Subcutaneous adipose tissue (tissue), 4 donors: ENCODE measurements around the gene SUMO2. TPM values are rescaled to one million over a fixed set of nuclear protein-coding genes. Genes with fewer than 3 reads are reported as not detected.

ENCODE experiments used
- total RNA-seq, 4 donors: library from RNA; depleted of rRNA; stranded (reverse); fragments of >200 nt; gene quantifications; one replicate each; pipeline ENCODE4 v1.1.0, GENCODE V29; 2016
- TF ChIP-seq, protein P1 (sequence below): fragments of 450-650 bp; IDR thresholded peaks from one replicate; pipeline ENCODE4 v1.5.1; 2016; ENCODE audit warnings: low read depth, mild to moderate bottlenecking, control low read depth, antibody characterized with exemption, moderate library complexity

The SUMO2 gene
- total RNA-seq, 4 donors from 2014 or later: 41.1 to 77.0 (median 69.2) TPM

DNA sequence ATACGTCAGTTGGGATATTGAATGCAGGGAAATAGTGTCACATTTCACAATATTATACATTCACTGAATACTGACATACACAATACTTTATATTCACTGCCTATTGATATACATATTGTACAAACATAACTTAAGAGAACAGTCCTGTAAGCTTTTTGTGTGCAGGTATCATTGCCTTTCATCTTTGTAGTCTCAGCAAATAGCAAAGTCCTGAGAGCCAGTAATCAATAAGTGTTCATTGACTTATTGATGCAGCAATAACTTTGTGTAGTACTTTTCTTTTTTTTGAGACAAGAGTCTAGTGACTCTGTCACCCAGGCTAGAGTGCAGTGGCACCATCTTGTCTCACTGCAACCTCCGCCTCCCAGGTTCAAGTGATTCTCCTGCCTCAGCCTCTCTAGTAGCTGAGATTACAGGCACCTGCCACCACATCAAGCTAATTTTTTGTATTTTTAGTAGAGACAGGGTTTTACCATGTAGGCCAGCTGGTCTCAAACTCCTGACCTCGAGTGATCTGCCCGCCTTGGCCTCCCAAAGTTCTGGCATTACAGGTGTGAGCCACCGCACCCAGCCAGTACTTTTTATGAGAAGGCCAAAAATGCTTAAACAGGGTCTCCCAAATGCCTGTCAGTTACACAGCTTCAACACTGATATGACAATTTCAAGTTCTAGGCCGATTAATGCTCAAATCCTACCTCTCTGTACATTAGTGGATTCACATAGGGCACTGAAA is 17.3 kb upstream of the SUMO2 start:
- TF ChIP-seq, protein P1, sequence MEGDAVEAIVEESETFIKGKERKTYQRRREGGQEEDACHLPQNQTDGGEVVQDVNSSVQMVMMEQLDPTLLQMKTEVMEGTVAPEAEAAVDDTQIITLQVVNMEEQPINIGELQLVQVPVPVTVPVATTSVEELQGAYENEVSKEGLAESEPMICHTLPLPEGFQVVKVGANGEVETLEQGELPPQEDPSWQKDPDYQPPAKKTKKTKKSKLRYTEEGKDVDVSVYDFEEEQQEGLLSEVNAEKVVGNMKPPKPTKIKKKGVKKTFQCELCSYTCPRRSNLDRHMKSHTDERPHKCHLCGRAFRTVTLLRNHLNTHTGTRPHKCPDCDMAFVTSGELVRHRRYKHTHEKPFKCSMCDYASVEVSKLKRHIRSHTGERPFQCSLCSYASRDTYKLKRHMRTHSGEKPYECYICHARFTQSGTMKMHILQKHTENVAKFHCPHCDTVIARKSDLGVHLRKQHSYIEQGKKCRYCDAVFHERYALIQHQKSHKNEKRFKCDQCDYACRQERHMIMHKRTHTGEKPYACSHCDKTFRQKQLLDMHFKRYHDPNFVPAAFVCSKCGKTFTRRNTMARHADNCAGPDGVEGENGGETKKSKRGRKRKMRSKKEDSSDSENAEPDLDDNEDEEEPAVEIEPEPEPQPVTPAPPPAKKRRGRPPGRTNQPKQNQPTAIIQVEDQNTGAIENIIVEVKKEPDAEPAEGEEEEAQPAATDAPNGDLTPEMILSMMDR: no peak

DNA sequence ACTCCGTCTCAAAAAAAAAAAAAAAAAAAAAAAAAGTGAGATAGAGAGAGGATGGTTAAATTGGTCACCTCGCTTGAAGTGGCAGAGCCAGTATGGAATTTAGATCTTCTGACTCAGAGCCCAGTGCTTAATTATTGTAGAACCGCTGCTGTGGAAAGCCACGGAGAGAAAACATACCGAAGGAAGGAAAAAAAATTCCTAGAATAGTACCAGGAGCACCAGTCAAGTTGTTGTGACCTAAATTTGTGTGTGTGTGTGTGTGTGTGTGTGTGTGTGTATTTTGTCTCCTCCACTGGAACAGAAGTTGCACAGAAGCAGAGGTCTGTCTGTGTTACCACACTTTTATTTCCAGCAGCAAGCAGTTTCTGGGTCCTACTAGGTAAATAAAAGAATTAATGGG is 12.1 kb upstream of the SUMO2 start:
- TF ChIP-seq, protein P1: no peak

DNA sequence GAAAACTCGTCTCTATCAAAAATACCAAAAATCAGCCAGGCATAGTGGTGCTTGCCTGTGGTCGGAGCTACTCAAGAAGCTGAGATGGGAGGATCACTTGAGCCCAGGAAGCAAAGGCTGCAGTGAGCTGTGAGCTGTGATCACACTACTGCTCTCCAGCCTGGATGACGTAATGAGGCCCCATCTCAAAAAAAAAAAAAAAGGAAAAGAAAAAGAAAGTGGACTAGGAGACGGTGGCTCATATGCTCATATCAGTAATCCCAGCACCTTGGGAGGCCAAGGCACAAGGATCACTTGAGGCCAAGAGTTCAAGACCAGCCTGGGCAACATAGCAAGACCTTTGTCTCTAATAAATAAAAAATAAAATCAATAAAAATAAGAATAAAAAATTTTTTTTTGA is 8.8 kb upstream of the SUMO2 start:
- TF ChIP-seq, protein P1: no peak

DNA sequence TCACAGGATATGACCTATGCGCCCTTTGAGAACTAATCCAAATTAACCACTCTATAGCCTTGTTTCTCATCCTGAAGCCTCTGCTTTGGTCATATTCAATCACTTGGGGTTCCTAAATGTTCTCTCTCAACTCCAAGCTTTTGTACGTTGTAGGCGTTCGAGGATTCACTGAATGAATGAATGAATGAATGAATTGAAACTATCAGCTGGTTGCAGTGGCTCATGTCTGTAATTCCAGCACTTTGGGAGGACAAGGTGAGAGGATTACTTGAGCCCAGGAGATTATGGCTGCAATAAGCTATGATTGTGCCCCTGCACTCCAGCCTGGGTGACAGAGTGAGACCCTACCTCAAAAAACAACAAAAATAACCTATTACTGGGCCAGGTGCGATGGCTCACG is 5.9 kb upstream of the SUMO2 start:
- TF ChIP-seq, protein P1: no peak

DNA sequence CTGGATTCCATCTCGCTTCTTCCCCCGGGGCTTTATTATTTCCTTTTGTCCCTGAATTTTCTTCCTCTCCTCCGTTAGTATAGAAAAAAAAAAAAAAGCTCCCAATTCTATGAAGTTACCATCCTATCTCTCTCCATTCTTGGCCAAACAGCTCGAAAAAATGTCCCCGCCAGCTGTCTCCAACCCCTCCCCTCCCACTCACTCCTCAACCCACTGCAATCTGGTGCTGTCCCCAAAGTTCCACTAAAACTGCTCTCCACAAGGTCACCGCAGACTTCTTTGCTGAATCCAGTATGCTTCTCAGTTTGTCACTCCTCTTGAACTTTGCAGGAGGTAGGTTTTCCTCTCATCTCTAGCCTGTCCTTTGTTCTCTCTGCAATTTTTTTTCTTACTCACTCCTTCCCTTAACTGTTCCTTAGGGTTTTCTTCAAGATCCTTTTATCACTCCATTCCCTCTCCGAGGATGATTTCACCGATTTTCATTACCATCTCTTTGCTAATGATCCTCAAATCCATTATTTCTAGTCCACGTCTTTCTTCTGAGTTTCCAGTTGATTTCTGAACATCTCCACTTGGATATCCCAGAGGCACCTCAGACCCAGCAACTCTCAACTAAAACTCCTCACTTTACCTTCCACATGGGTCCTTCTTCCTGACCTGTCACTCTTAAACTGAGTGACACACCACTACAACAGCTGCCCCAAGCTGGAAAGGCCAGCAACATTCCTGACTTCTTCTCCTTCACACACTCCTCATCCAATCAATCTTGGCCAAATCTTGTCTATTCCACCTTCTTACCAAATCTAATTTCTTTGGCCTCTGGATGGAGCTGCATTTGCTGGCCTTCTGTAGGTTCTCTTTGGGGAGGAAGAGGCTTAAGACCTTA is 1.5 kb upstream of the SUMO2 start:
- TF ChIP-seq, protein P1: no peak

DNA sequence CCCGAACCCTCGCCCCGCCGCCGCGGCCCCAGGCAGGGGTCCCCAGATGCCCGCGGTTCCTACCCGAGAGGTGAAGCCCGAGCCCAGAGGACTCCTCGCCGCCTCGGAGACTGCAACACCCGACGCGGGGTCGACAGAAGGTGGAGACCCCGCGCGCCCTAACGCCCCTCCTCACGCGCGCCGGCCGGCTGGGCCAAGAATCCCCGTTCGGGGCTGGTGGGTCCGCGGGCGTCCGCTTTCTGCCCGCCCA is 515 bp downstream of the SUMO2 start:
- TF ChIP-seq, protein P1: no peak

DNA sequence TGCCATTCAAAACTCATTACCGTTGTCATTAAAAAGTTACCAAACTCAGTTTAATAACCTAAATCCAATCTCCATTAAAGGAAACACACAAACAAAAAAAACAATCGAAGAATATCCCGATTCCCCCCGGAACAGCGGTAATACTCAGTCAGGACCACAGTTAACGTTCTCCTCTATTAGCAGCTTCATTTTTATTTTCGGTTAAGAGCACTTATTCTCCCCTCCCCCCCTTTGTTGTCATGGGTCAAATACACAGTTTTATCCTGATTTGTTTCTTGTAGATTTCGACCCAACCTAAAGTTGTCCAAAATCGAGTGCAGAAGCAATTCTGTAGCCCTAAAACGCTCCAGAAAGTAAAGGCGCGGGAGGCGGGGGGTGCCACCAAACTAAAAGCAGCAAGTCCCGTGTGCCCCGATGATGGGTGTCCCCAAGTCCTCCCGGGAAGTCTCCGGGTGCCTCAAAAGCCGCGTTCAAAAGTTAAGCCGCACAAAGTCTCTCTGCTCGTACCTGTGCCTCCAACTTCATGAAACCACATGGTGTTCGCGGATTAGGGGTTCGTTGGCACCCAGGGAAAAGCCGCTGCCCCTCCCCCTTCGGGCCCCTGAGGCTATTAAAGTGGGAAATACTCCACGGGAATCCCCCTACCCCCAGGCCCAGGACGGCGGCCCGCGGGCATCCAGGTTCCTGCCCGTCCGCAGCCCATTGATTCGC is 996 bp downstream of the SUMO2 start:
- TF ChIP-seq, protein P1: no peak
